HG03025 (cell line): ENCODE data around the gene DGKQ.
A peak's percentile ranks its signal among the peaks of the same experiment; 100 is the strongest.

Experiments
- ATAC-seq: cut with Tn5 transposase; IDR thresholded peaks from one replicate; pipeline ENCODE4 v1.9.1; 2021; ENCODE audit warnings: mild to moderate bottlenecking, moderate library complexity; ENCODE audit not compliant: unreplicated experiment, low FRiP score

DGKQ gene

GRCh38 chr4:996030-996996 lies 22.9 kb upstream of the DGKQ start:
- ATAC-seq: no peak

GRCh38 chr4:995311-996026 lies 22.1 kb upstream of the DGKQ start:
- no peak for ATAC-seq

GRCh38 chr4:993111-994029 lies 20.0 kb upstream of the DGKQ start, which contains the start of gene SLC26A1:
SLC26A1 (minus strand) TSS chr4:993404; CDS start chr4:991703, 1,701 bp downstream.
- no peak for ATAC-seq

GRCh38 chr4:992297-993110 lies 19.1 kb upstream of the DGKQ start:
- no peak for ATAC-seq

- no peak for ATAC-seq
Measured at GRCh38 chr4:991451-992296, 18.3 kb upstream of the DGKQ start.

- ATAC-seq: no peak
Measured at GRCh38 chr4:990746-991367, 17.5 kb upstream of the DGKQ start.

GRCh38 chr4:989722-990471 lies 16.5 kb upstream of the DGKQ start:
- ATAC-seq: no peak

- no peak for ATAC-seq
Measured at GRCh38 chr4:988726-989721, 15.7 kb upstream of the DGKQ start.

GRCh38 chr4:987624-988513 lies 14.5 kb upstream of the DGKQ start:
- ATAC-seq: no peak

- peak; percentile 76 for ATAC-seq
Measured at GRCh38 chr4:986879-987623, 13.7 kb upstream of the DGKQ start, which contains the start of gene IDUA. IDUA (plus strand) TSS chr4:987044; CDS start chr4:987085, 41 bp downstream.

GRCh38 chr4:986428-986878 lies 13.1 kb upstream of the DGKQ start:
- peak; percentile 16 for ATAC-seq

GRCh38 chr4:985123-985830 lies 11.9 kb upstream of the DGKQ start:
- no peak for ATAC-seq

- no peak for ATAC-seq
Measured at GRCh38 chr4:984336-985054, 11.1 kb upstream of the DGKQ start.
